G401.6 (cell line): ENCODE data around the gene ZNF394.

Source experiments
- FAIRE-seq: peaks from 2 replicates; lab custom pipeline; 2012; peaks lifted over from hg19 to GRCh38; lab: Jason Lieb, UNC

Gene ZNF394

DNA sequence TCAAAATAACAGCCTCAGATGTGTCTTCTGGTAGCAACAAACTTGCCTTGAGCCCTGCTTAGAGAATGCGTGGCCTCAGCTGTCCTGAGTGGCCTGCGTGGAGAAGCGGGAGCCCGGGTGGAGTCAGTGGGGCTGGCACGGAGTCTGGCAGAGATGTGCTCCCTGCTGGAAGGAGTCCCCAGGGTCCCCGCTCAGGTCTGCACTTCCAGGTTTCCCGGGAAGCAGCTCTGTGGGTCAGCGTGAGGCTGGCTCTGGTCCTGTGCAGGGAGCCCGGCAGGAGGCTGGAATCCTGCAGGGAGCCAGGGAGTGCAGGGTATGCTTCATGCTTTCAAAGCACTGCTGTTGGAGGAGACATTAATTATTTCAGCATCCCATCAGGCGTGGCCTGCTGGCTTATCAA is 51.2 kb downstream of the ZNF394 start:
- no peak for FAIRE-seq

DNA sequence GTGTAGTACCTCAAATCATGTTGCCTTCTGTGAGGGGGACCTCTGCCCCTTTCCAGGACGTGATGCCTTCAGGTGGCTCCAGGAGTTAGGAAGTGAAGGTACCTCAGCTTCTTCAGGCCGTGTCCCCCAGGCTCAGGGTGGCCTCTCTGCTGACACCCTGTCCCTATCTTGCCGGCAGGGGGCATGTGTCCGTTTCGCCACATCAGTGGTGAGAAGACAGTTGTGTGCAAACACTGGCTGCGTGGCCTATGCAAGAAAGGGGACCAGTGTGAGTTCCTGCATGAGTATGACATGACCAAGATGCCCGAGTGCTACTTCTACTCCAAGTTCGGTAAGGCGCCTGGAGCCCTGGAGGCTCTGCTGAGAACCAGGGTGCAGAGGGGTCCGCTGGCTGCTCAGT is 52.1 kb downstream of the ZNF394 start:
- FAIRE-seq: no peak

DNA sequence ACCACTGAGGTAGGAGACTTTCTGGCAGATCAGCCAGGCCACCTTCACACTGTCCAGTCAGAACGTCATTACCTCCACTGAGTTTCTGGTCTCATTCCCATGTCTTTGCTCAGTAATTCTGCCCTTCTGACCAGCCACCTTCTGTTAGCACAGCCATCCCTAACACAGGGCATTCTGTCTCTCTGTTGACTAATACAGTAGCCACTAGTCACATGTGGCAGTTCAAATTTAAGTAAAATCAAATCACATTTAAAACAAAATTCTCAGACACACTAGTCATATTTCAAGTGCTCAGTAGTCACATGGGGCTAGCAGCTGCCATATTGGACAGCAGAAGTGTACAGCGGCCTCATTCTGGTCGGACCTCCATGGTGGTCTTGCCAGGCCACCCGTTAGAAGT is 54.0 kb downstream of the ZNF394 start:
- FAIRE-seq: no peak
